ENCODE measurements around the gene RTBDN.

Gene RTBDN

GRCh38 chr19:12788042-12788681, 46.2 kb downstream of the RTBDN start:
- FAIRE-seq (no peak), DNase-seq (ENCODE audit: insufficient read length, low spot score) (no peak)
- TF ChIP-seq CTCF (IDR thresholded peaks at IDR 0.05; ENCODE audit: insufficient read depth, missing control alignments), result no peak

- DNase-seq (ENCODE audit: insufficient read length, low spot score), result no peak
- FAIRE-seq, result no peak
- no peak for TF ChIP-seq CTCF (IDR thresholded peaks at IDR 0.05; ENCODE audit: insufficient read depth, missing control alignments)
Observed at GRCh38 chr19:12787458-12787857, 46.9 kb downstream of the RTBDN start.

- FAIRE-seq, result no peak
- no peak for TF ChIP-seq CTCF (IDR thresholded peaks at IDR 0.05; ENCODE audit: insufficient read depth, missing control alignments)
- no peak for DNase-seq (ENCODE audit: insufficient read length, low spot score)
Observed at GRCh38 chr19:12786952-12787351, 47.4 kb downstream of the RTBDN start.

GRCh38 chr19:12786141-12786870, 48.1 kb downstream of the RTBDN start:
- no peak for TF ChIP-seq CTCF (IDR thresholded peaks at IDR 0.05; ENCODE audit: insufficient read depth, missing control alignments)
- DNase-seq (ENCODE audit: insufficient read length, low spot score) (no peak), FAIRE-seq (no peak)

GRCh38 chr19:12785431-12786031, 48.8 kb downstream of the RTBDN start:
- no peak for TF ChIP-seq CTCF (IDR thresholded peaks at IDR 0.05; ENCODE audit: insufficient read depth, missing control alignments)
- DNase-seq (ENCODE audit: insufficient read length, low spot score) (no peak), FAIRE-seq (no peak)

- DNase-seq (ENCODE audit: insufficient read length, low spot score), result no peak
- no peak for FAIRE-seq
- no peak for TF ChIP-seq CTCF (IDR thresholded peaks at IDR 0.05; ENCODE audit: insufficient read depth, missing control alignments)
Observed at GRCh38 chr19:12784871-12785430, 49.4 kb downstream of the RTBDN start.

Measured in D721Med (cell line).